Heart left ventricle (tissue), 16 donors: Measurements from ENCODE around the gene VTI1B. TPM values are rescaled to one million over a fixed set of nuclear protein-coding genes. Genes with fewer than 3 reads are reported as not detected.
"Not testable (repeated sequence)": the region's sequence is repeated elsewhere in the genome, so short reads cannot be mapped to it uniquely, and the experiment has no call there.

ENCODE experiments used
- ATAC-seq, 4 donors: fragments of 200-7000 bp; cut with Tn5 transposase; one replicate each; pipeline ENCODE4 v1.9.1; 2020 to 2022; ENCODE audit warnings: moderate library complexity in 4 of 4, mild to moderate bottlenecking in 3 of 4, moderate number of reproducible peaks in 1 of 4
- DNase-seq, 5 donors: peaks; one replicate each; pipeline ENCODE4 v3.0.0-alpha.2; 2020
- H3K27ac ChIP-seq, 12 donors: fragments of 200-600 bp; sonication (generic) in 4 of 12; one replicate each; pipeline versions ENCODE4 v1.5.0 to v1.8.0; 2016 to 2022; ENCODE audit warnings: mild to moderate bottlenecking in 2 of 12
- H3K27me3 ChIP-seq, 9 donors: fragments of 200-600 bp; sonication (generic) in 2 of 9; one replicate each; pipeline versions ENCODE4 v1.5.1 to v1.8.0; 2016 to 2022; ENCODE audit warnings: mild to moderate bottlenecking in 3 of 9
- H3K36me3 ChIP-seq, 9 donors: fragments of 200-600 bp; sonication (generic) in 2 of 9; one replicate each; pipeline versions ENCODE4 v1.5.0 to v1.8.0; 2018 to 2022; ENCODE audit warnings: mild to moderate bottlenecking in 2 of 9
- H3K4me1 ChIP-seq, 12 donors: fragments of 200-600 bp; sonication (generic) in 4 of 12; one replicate each; pipeline versions ENCODE4 v1.5.0 to v1.8.0; 2016 to 2022; ENCODE audit warnings: mild to moderate bottlenecking in 3 of 12
- H3K4me3 ChIP-seq, 12 donors: fragments of 200-600 bp; sonication (generic) in 4 of 12; one replicate each; pipeline versions ENCODE4 v1.5.0 to v1.8.0; 2017 to 2022; ENCODE audit warnings: mild to moderate bottlenecking in 9 of 12, moderate library complexity in 4 of 12
- H3K9me3 ChIP-seq, 12 donors: fragments of 200-600 bp; sonication (generic) in 4 of 12; one replicate each; pipeline versions ENCODE4 v1.5.0 to v1.8.0; 2016 to 2022; ENCODE audit warnings: mild to moderate bottlenecking in 1 of 12
- CTCF ChIP-seq, 12 donors: fragments of 200-600 bp; sonication (generic) in 4 of 12; IDR thresholded peaks; one replicate each; pipeline versions ENCODE4 v1.5.0 to v1.8.0; 2018 to 2022; ENCODE audit warnings: antibody characterized with exemption in 12 of 12, mild to moderate bottlenecking in 5 of 12
- POLR2A ChIP-seq, 2 donors: fragments of 450-650 bp; IDR thresholded peaks; one replicate each; pipeline ENCODE4 v1.6.1; 2017; ENCODE audit warnings: antibody characterized with exemption in 2 of 2, mild to moderate bottlenecking in 2 of 2, moderate library complexity in 2 of 2
- WGBS, 4 donors: extraction: QIAGEN DNeasy Blood & Tissue Kit in 2 of 4; methylation state at CpG; one replicate each; pipeline versions ENCODE4 v1.1.5 to v1.1.7; 2013 to 2018; 5-methylcytosine and 5-hydroxymethylcytosine counted together
- intact Hi-C, 10 donors: fragments of 100-400 bp; cut with DNase I; formaldehyde crosslinking; loops; one replicate each; pipeline versions ENCODE4 v1.11.1 to v1.14.2; 2022
- polyA plus RNA-seq, 2 donors: library from polyadenylated mRNA; stranded (reverse); fragments of 200-250 nt; gene quantifications; one replicate each; pipeline ENCODE4 v1.2.3, GENCODE V29; 2013
- total RNA-seq, 9 donors: library from RNA; depleted of rRNA in 2 of 9; stranded (reverse); fragments of >200 nt in 2 of 9; fragmentation: NEBNext Ultra II Directional in 3 of 9; extraction: Animal tissue kit (Norgen Biotek cat#: 25700) in 3 of 9; gene quantifications; one replicate each; pipeline versions ENCODE4 v1.1.0 to v1.2.4, GENCODE V29; 2016 to 2023
- donor health status: ischemic (EF 13 %, LVEDD 7.1; RV severe dilation, severe dysfunction).
- donor health status: healthy with polysubstance abuse.
- donor health status: DM: no; HTN: yes; CAD: no.
- donor health status: DM: no; HTN: no; CAD: no.
- donor health status: ischemic (EF 25% LVEDD 6.9; RV normal size, moderate dysfunction).
- donor health status: ischemic (EF 25% LVEDD 5.7; RV mildly dilated, moderate dysfunction).
- donor health status: healthy.
- donor health status: DM: yes; HTN: yes; CAD: no.
- donor health status: ischemic (EF 35%, LVEDD 5.7; RV mildly dilated, moderate dysfunction).
- donor health status: nonischemic (EF 11% LVEDD 7.7; RV severe dilation, severe dysfunction).
- donor health status: DM: yes; HTN: yes; CAD: no.
- donor health status: PGD.
- donor health status: ischemic (EF 29% LVEDD 5.4; RV normal size, mild dysfunction).
- donor health status: nonischemic (EF 23%, LVEDD 6.1; RV moderate dilation, normal function).

The VTI1B gene
- total and polyA plus RNA-seq, 11 donors, result 78.5 to 143 (median 112) TPM

- 51 to 70% (median 57%) methylated on average over 2 of the region's 2 CpGs for WGBS, 4 donors
- ATAC-seq (no peak), DNase-seq (no peak)
- no peak overlapping the region for H3K27ac ChIP-seq
- no peaks in the 10 kb centered on the region for H3K9me3 ChIP-seq
- peaks cover 0 to 7% (median 0%) of the 10 kb centered on the region in 9 donors for H3K27me3 ChIP-seq
- H3K4me3 ChIP-seq, result no peak overlapping the region
- intact Hi-C loops, result no loop called here
- H3K36me3 ChIP-seq, result no peaks in the 10 kb centered on the region
- H3K4me1 ChIP-seq, result peaks cover 0 to 12% (median 6%) of the 10 kb centered on the region in 12 donors
- TF ChIP-seq POLR2A (IDR thresholded peaks at IDR 0.05) (no peak), CTCF (IDR thresholded peaks at IDR 0.05) (no peak)
Measured at GRCh38 chr14:67718265-67718664, 43.8 kb upstream of the VTI1B start.

GRCh38 chr14:67717048-67717447 is 42.6 kb upstream of the VTI1B start:
- Histone ChIP-seq H3K36me3 (no peaks in the 10 kb centered on the region), H3K27ac (no peak overlapping the region), H3K4me1 (peaks cover 0 to 4% (median 1%) of the 10 kb centered on the region in 12 donors), H3K4me3 (no peak overlapping the region), H3K27me3 (no peaks in the 10 kb centered on the region), H3K9me3 (no peaks in the 10 kb centered on the region)
- intact Hi-C loops, result no loop called here
- TF ChIP-seq POLR2A (IDR thresholded peaks at IDR 0.05) (no peak), CTCF (IDR thresholded peaks at IDR 0.05) (no peak)
- 92 to 99% (median 97%) methylated on average over 1 of the region's 1 CpG for WGBS, 4 donors
- no peak for ATAC-seq
- no peak for DNase-seq

- H3K4me3 ChIP-seq, result no peak overlapping the region
- no peak for TF ChIP-seq CTCF (IDR thresholded peaks at IDR 0.05)
- TF ChIP-seq POLR2A (IDR thresholded peaks at IDR 0.05), result no peak
- no peaks in the 10 kb centered on the region for H3K27me3 ChIP-seq
- H3K27ac ChIP-seq, result no peak overlapping the region
- no peaks in the 10 kb centered on the region for H3K4me1 ChIP-seq
- no peak for DNase-seq
- intact Hi-C loops, result no loop called here
- no peaks in the 10 kb centered on the region for H3K36me3 ChIP-seq
- no peak for ATAC-seq
- H3K9me3 ChIP-seq, result peaks cover 0 to 18% (median 2%) of the 10 kb centered on the region in 12 donors
- 82 to 90% (median 85%) methylated on average over 2 of the region's 2 CpGs for WGBS, 4 donors
Measured at GRCh38 chr14:67710209-67710608, 35.8 kb upstream of the VTI1B start.

- not testable (repeated sequence) for H3K27ac ChIP-seq, H3K27me3 ChIP-seq, H3K36me3 ChIP-seq, H3K4me1 ChIP-seq, DNase-seq, H3K4me3 ChIP-seq, ATAC-seq
- H3K9me3 ChIP-seq, result peaks cover 0 to 18% (median 2%) of the 10 kb centered on the region in 12 donors
- 46 to 67% (median 55%) methylated on average over 1 of the region's 1 CpG for WGBS, 4 donors
- intact Hi-C loops, result loop anchor here in 5 of 10 donors (5.0 to 10.0 kb wide), 4 partner anchors 95 to 285 kb away; partner anchors contain the start of gene ARG2 (in 1 of the 5)
Measured at GRCh38 chr14:67709796-67710195, 35.4 kb upstream of the VTI1B start.

GRCh38 chr14:67709346-67709745 is 34.9 kb upstream of the VTI1B start:
- H3K27me3 ChIP-seq, ATAC-seq, H3K4me3 ChIP-seq, DNase-seq, H3K4me1 ChIP-seq, H3K27ac ChIP-seq, H3K36me3 ChIP-seq: not testable (repeated sequence)
- intact Hi-C loops, result loop anchor here in 5 of 10 donors (5.0 to 10.0 kb wide), 4 partner anchors 95 to 285 kb away; partner anchors contain the start of gene ARG2 (in 1 of the 5)
- peaks cover 0 to 18% (median 2%) of the 10 kb centered on the region in 12 donors for H3K9me3 ChIP-seq
